IPS DF 19.7 (cell line): ENCODE measurements around the gene RAB40B.
"Not testable (repeated sequence)": the region's sequence is repeated elsewhere in the genome, so short reads cannot be mapped to it uniquely, and the experiment has no call there.

Experiments used
- DNase-seq: peaks from one replicate; pipeline ENCODE4 v3.0.0-alpha.2; 2013; ENCODE audit warnings: low read depth, low spot score

Gene RAB40B

DNA sequence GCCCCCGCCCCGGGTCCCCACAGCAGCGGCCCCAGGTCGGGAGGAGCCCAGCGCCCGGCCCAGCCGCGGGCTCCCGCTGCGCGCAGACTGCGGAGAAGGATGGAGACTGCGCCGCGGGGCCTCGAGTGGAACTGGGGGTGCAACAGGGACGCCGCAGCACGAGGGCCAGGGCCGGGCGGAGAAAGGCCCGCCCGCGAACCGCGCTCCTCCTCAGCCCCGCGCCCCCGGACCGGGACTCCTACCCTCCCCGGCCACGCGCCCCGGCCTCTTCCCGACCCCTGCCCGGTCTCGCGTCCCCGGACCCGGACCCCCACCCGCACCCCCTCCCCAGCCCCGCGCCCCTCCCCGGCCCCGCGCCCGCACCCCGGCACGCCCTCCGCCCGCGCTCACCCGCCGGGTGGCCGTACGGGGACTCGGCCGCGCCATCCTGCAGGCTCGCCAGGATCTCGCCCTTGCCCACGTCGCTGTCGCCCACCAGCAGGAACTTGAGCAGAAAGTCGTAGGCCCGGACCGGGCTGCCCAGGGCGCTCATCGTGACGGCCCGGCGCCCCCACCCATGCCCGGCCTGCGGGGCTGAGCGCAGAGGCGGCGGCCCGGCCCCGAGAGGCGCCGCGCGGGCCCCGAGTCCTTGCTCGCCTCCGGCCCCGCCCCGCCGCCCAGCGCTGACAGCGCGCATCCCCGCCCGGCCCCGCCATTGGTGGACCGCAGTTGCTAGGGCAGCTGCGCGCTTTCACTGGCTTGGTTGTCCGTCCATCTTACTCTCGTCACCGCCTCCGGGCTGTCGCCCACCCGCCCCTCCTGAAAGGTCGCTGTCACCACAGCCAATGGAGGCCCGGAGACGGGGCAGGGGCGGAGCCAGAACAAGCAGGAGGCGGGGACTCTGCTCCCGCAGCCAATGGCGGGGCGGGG, at the start of gene RAB40B:
Gene RAB40B (minus strand): TSS at position 634 of the 909 bp plus-strand sequence. CDS start 102 bp downstream, at position 532.
- DNase-seq: peak; percentile 87

DNA sequence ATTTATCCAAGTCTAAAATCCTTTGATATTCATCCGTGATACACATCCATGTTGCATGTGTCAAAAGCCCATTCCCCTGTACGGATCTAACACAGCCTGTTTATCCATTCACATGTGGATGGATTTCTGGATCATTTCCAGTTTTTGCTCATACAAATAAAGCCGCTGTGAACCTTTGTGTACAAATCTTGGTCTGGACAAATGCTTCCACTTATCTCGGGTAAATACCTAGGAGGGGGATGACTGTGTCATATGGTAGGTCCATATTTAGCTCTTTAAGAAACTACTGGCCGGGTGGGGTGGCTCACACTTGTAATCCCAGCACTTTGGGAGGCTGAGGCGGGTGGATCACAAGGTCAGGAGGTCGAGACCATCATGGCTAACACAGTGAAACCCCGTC, 47.0 kb upstream of the RAB40B start:
- no peak for DNase-seq

DNA sequence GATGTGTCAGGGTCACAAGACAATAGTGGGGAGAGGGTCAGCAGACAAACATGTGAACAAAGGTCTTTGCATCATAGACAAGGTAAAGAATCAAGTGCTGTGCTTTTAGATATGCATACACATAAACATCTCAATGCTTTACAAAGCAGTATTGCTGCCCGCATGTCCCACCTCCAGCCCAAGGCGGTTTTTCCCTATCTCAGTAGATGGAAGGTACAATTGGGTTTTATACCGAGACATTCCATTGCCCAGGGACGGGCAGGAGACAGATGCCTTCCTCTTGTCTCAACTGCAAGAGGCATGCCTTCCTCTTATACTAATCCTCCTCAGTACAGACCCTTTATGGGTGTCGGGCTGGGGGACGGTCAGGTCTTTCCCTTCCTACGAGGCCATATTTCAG, 46.2 kb upstream of the RAB40B start:
- not testable (repeated sequence) for DNase-seq

DNA sequence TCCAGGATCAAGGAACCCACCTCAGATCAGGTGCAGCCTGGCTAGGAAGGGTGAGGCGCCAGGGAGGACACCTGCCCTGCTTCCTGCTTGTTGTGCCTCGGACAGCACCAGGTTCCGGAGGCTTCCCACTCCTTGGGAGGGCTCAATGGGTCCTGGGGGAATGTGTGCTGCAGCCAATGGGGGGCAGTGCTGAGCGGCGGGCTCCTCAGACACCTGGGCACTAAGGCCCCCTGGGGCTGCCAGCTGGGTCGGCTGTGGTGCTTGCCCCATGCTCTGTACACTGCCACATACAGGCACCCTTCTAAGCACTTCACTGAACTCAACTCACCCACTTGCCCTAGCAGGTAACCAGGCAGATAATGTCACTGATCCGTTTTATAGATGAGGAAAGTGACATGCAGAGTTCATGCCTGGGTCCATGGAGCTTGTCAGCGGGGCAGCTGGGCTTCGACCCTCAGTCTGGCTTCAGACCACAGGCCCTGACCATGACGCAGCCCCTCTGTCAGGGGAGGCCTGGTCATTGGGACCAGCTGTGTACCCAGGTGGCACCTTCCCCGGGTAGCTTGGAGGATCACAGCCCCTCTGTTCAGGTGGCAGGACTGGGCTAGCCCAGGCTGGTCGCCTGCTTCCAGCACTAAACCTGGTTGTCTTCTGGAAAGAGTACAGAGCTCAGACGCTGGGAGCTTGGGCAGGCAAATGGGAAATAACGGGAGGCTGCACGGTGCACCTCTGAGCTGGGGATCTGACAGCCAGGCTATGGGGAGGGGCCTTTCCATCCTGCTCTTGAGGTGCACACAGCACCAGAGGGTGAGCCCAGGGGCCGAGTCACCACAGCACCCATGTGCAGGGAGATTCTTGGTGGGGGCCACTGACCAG, 45.1 kb upstream of the RAB40B start:
- no peak for DNase-seq

- DNase-seq: no peak
These were observed 42.6 kb upstream of the RAB40B start for GRCh38 chr17:82740906-82741759.

DNA sequence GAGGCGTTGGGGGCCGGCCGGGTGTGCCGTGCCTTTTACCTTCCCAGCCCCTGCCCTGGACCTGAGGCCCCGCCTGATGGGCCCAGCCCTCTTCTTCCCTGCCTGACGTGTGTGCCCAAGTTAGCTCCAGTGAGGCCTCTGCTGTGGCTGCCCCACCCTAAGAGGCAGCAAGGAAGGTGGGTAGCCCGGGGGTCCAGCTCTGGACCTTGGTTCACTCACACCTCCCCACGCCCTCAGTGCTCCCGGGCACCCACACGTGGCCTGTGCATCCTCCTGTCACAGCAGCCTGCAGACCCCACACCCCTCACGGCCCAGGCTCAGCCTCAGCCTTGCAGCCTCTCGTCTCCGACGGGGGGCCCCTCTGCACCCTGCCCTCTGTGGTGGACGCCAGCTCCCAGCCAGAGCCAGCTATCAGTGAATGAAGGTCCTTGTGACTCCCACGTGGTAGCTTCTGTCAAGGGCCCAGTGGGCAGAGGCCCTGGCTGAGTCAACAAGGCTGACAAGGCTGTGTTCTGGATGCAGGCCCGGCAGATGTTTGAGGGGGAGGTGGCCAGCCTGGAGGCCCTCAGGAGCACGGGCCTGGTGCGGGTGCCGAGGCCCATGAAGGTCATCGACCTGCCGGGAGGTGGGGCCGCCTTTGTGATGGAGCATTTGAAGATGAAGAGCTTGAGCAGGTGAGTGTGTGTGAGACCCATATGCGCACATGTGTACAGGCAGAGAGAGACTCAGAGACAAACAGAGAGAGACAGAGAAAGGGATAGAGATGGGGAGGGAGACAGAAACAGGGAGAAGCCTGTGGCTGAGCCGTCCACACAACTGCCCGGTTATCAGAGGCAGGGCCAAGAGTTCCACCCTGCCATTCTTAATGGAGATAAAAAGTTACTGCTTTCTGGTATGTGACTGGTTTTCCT, 39.7 kb upstream of the RAB40B start:
- DNase-seq: no peak

DNA sequence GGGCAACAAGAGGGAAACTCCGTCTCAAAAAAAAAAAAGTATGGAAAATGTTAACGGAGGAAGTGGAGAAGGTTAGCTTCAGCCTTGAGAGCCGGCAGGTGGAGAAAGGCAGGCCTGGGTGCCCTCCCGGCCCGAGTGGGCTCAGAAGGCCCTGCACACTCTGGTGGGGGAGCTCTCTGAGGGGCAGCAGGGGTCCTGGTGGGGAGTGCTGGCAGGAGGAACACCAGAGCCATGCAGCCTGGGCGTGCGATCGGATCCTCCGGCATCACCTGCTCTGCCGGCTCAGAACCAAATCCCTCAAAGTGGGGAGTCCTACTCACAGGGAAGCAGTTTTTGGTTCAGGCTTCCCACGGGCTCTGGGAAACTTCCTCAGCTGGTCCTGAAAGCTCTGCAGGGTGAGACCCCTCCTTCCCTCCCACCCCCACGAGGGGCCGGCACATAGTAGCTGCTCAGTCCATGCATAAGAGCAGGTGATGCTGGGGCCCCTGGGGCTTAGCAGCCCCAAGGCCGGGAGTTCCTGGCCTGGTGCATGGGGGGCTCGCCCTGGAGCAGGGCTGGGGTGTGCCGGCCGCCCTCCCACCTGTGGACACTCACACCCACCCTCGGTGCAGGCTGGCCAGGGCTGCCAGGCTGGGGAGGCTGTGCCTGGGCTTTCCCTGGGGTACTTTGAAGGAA, 38.1 kb upstream of the RAB40B start:
- DNase-seq: no peak

- no peak for DNase-seq
These were observed 36.7 kb upstream of the RAB40B start, which contains the start of gene FN3K for GRCh38 chr17:82734987-82735866. Gene FN3K, plus strand, starts transcription at chr17:82735615. Its CDS starts 22 bp downstream, at chr17:82735637.

DNA sequence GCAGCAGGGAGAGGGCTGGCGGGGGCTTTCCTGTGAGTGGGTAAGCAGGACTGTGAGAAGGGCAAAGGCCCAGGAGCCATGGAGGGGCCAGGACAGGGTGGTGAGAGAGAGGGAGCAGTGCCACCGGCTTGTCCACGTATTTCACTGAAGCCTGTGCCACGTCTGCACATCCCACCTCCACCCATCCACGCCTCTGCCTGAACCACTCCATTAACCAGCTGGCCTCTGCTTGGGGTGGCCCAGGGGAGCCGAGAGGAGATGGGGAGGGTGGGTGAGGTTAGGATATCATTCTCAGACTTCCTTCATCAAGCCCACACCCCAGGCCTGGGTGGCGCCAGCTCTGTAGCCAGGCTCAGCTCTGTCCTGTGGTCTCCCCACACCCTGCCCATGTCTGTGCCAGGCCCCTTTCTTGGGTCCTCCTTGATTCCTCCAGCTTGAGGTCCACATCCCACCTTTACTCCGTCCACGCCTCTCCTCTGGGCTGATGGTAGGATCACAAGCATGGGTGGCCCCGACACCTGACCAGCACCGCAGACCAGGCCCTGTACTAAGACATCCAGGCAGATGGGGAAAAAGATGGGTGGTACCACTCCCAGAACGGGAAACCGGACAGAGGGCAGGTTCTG, 33.7 kb upstream of the RAB40B start:
- DNase-seq: no peak

DNA sequence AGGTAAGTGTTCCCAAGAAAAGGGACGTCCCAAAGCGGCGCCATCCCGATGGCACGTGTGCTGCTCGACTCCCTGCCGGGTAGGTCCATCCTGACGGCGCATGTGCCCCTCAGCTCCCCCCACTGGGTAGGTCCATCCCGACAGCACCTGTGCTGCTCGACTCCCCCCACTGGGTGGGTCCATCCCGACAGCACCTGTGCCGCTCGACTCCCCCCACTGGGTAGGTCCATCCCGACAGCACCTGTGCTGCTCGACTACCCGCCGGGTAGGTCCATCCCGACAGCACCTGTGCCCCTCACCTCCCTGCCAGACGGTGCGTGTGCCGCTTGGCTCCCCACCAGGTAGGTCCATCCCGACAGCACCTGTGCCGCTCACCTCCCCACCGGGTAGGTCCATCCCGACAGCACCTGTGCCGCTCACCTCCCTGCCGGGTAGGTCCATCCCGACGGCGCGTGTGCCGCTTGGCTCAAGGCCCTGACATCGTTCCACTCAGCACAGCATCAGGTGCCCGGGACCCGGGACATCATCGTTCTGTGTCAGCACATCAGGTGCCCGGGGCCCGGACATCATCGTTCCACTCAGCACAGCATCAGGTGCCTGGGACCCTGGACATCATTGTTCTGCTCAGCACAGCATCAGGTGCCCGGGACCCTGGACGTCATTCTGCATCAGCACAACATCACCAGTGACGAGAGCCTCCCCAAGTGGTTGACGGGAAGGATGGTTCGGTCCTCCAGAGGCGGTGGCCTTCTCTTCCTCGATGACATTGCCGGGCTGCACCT, 31.2 kb upstream of the RAB40B start:
- no peak for DNase-seq

DNA sequence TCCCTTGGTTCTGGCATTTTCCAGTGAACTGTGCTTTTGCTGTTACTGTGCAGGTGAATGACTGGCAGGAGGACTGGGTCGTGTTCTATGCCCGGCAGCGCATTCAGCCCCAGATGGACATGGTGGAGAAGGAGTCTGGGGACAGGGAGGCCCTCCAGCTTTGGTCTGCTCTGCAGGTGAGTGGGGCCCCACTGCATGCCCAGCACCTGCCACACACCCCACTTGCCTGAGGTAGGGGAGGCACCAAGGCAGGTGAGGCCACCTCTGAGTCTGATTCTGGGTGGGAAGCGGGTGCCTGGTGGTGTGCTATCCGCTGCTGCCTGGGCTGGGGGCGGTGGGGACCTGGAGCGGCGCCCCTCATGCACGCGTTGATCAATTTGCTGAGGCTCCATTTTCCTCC, 27.9 kb upstream of the RAB40B start:
- DNase-seq: no peak

- no peak for DNase-seq
These were observed 24.8 kb upstream of the RAB40B start for GRCh38 chr17:82723169-82723807.

GRCh38 chr17:82722341-82723013, 24.0 kb upstream of the RAB40B start:
- no peak for DNase-seq

- no peak for DNase-seq
These were observed 21.7 kb upstream of the RAB40B start for GRCh38 chr17:82720204-82720603.

DNA sequence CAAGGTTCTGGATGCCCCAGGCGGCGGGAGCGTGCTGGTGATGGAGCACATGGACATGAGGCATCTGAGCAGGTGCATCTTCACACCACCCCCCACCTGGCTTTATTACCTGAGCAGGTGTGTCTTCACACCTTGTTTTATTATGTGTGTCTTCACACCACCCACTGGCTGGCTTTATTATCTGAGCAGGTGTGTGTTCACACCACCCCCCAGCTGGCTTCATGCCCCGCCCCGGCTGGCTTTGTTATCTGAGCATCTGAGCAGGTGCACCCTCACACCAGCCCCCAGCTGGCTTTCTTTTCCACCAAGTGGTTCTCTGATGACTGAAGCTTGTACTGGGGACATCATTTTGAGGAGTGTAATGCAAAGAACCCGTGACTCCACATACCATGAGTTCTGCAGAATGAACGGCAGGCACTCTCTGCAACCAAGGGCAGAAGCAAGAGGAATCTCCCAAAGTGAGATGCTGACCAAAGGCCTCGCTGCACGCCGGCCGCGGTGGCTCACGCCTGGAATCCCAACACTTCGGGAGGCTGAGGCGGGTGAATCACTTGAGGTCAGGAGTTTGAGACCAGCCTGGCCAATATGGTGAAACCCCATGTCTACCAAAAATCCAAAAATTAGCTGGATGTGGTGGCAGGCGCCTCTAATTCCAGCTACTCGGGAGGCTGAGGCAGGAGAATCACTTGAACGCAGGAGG, 20.6 kb upstream of the RAB40B start:
- no peak for DNase-seq
